GM21619 (cell line): ENCODE results near the gene TRERF1.
"Not testable (repeated sequence)": the region's sequence is repeated elsewhere in the genome, so short reads cannot be mapped to it uniquely, and the experiment has no call there.

Experiments
- ATAC-seq: cut with Tn5 transposase; IDR thresholded peaks from one replicate; pipeline ENCODE4 v1.9.1; 2021; ENCODE audit not compliant: unreplicated experiment

Gene TRERF1

GRCh38 chr6:42339991-42340401, 111.7 kb downstream of the TRERF1 start:
- peak; percentile 73 for ATAC-seq

- ATAC-seq, result no peak
These were observed 112.9 kb downstream of the TRERF1 start for GRCh38 chr6:42338744-42339222.

- ATAC-seq, result no peak
These were observed 113.6 kb downstream of the TRERF1 start for GRCh38 chr6:42337985-42338743.

- no peak for ATAC-seq
These were observed 115.3 kb downstream of the TRERF1 start for GRCh38 chr6:42336431-42336830.

GRCh38 chr6:42335896-42336295, 115.8 kb downstream of the TRERF1 start:
- no peak for ATAC-seq

- ATAC-seq, result no peak
These were observed 116.9 kb downstream of the TRERF1 start for GRCh38 chr6:42334870-42335269.

- no peak for ATAC-seq
These were observed 118.1 kb downstream of the TRERF1 start for GRCh38 chr6:42333612-42334011.

GRCh38 chr6:42332916-42333315, 118.8 kb downstream of the TRERF1 start:
- ATAC-seq, result no peak

GRCh38 chr6:42331019-42331418, 120.7 kb downstream of the TRERF1 start:
- no peak for ATAC-seq

GRCh38 chr6:42326248-42326647, 125.5 kb downstream of the TRERF1 start:
- ATAC-seq, result no peak

- ATAC-seq, result not testable (repeated sequence)
These were observed 126.9 kb downstream of the TRERF1 start for GRCh38 chr6:42324656-42325324.

- ATAC-seq, result no peak
These were observed 129.1 kb downstream of the TRERF1 start for GRCh38 chr6:42322676-42323075.

- no peak for ATAC-seq
These were observed 129.8 kb downstream of the TRERF1 start for GRCh38 chr6:42321976-42322375.

GRCh38 chr6:42320762-42321161, 131.0 kb downstream of the TRERF1 start:
- ATAC-seq, result no peak

GRCh38 chr6:42318480-42318879, 133.2 kb downstream of the TRERF1 start:
- no peak for ATAC-seq

- no peak for ATAC-seq
These were observed 134.7 kb downstream of the TRERF1 start for GRCh38 chr6:42316981-42317380.

- no peak for ATAC-seq
These were observed 135.4 kb downstream of the TRERF1 start for GRCh38 chr6:42315991-42316970.

- no peak for ATAC-seq
These were observed 136.3 kb downstream of the TRERF1 start for GRCh38 chr6:42315259-42315990.

- ATAC-seq, result no peak
These were observed 137.0 kb downstream of the TRERF1 start for GRCh38 chr6:42314571-42315258.
